Mononuclear cell (primary cell): Measurements from ENCODE around the gene ADIG. TPM values are rescaled to one million over a fixed set of nuclear protein-coding genes. Genes with fewer than 3 reads are reported as not detected.

Source experiments
- H3K27me3 ChIP-seq: 2 replicates; pipeline ENCODE4 v1.6.0; 2011; ENCODE audit warnings: low read length, control low read depth; ENCODE audit not compliant: insufficient read depth
- H3K4me1 ChIP-seq: 2 replicates; pipeline ENCODE4 v1.5.1; 2011; ENCODE audit warnings: mild to moderate bottlenecking, low read length, control low read depth; ENCODE audit not compliant: insufficient read depth
- H3K4me3 ChIP-seq: 2 replicates; pipeline ENCODE4 v1.5.1; 2011; ENCODE audit warnings: mild to moderate bottlenecking, low read length, moderate library complexity
- H3K9me3 ChIP-seq: 2 replicates; pipeline ENCODE4 v1.5.1; 2011; ENCODE audit warnings: low read depth, mild to moderate bottlenecking, control low read depth, low read length
- total RNA-seq: library from RNA; depleted of rRNA; stranded (reverse); fragments of >200 nt; gene quantifications from one replicate; pipeline ENCODE4 v1.2.3, GENCODE V29; 2012

The ADIG gene
- not detected for total RNA-seq

DNA sequence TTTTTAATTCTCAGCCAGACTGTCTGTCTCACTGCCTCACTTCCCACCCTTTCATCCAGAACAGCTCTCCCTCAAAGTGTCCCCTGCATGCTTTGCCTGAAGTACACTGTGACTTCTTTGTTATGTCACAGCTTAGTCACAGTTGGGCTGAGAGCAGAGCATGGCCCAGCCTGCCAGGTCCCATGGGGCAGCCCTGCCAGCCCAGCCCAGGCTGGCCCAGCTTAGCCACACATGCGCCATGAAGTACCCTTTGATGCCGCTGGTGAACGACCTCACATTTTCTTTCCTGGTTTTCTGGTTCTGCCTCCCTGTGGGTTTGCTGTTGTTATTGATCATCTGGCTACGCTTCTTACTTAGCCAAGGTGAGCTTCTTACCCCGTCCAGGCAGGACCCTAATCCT lies at the start of gene ADIG:
ADIG (plus strand) TSS at position 185 of the 400 bp plus-strand sequence; CDS start at position 239, 54 bp downstream.
- Histone ChIP-seq H3K27me3 (no peaks in the 10 kb centered on the region), H3K9me3 (no peaks in the 10 kb centered on the region), H3K4me1 (no peaks in the 10 kb centered on the region), H3K4me3 (no peak within 1 kb of the TSS)

DNA sequence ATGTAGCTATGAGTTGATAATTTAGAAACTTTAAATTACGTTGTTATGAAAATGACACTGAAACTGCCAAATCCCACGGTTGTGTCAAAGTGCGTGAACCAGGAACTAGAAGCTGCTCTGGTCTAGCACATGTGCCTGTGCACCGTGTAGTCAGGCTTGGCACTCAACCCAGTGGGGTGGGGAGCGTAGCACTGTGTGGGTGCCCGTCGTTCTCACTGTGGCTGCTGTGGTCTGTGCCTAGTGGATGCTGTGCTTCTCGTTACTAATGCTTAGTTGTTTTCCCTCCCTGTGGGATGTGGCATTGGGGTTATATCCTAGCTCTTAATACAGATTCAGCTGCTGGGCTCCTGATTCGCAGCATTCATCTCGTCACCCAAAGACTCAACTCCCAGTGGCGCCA lies 46.2 kb upstream of the ADIG start:
- Histone ChIP-seq H3K4me3 (no peak overlapping the region), H3K9me3 (no peaks in the 10 kb centered on the region), H3K27me3 (no peaks in the 10 kb centered on the region), H3K4me1 (no peaks in the 10 kb centered on the region)

DNA sequence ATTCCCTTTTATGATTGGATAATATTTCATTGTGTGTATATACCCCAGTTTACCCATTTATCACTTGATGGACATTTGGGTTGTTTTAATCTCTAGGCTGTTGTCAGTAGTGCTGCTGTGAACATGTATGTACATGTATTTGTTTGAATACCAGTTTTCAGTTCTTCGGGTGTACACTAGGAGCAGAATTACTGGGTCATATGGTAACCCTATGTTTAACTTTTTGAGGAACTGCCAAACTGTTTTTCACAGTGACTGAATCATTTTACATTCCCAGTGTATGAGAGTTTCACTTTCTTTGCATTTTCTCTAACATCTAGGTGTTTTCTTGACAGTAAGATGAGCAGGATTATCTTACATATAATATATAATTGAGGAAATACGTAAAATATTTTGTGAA lies 44.7 kb upstream of the ADIG start:
- no peak overlapping the region for H3K4me3 ChIP-seq
- no peaks in the 10 kb centered on the region for H3K9me3 ChIP-seq
- no peaks in the 10 kb centered on the region for H3K27me3 ChIP-seq

DNA sequence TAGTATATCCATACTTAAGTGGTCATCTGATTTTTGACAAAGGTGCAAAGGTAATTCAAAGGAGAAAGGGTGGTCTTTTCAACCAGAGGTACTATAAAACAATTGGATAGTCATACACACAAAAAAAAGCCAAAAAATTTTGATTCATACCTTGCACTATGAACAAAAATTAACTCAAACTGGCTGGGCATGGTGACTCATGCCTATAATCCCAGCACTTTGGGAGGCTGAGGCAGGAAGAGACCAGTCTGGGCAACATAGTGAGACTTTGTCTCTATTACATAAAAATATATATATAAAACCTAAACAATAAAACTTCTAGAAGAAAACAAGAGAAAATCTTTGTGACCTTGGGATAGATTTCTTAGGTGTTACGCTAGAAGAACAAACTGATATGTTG lies 43.8 kb upstream of the ADIG start:
- no peaks in the 10 kb centered on the region for H3K4me1 ChIP-seq

More for the DNA sequence above, 44.7 kb upstream of the ADIG start:
- H3K4me1 ChIP-seq, result no peaks in the 10 kb centered on the region

DNA sequence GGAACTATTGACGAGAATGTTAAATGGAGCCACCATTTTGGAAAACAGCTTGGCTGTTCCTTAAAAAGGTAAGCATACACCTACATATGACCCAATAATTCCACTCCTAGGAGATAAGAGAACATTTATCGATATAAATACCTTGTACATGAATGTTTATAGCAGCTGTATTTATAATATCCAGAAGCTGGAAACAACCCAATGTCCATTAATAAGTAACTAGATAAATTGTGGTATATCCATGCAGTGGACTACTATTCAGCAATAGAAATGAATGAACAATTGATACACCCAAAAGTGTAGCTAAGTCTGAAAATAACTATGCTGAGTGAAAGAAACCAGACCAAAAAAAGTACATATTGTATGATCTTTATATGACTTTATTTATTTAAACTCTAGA lies 42.2 kb upstream of the ADIG start:
- no peak overlapping the region for H3K4me3 ChIP-seq
- H3K27me3 ChIP-seq, result no peaks in the 10 kb centered on the region
- H3K9me3 ChIP-seq, result no peaks in the 10 kb centered on the region
- H3K4me1 ChIP-seq, result no peaks in the 10 kb centered on the region

More for the DNA sequence above, 43.8 kb upstream of the ADIG start:
- Histone ChIP-seq H3K4me3 (no peak overlapping the region), H3K27me3 (no peaks in the 10 kb centered on the region), H3K9me3 (no peaks in the 10 kb centered on the region)

GRCh38 chr20:38543014-38543906 lies 37.7 kb upstream of the ADIG start:
- Histone ChIP-seq H3K4me3 (no peak overlapping the region), H3K9me3 (no peaks in the 10 kb centered on the region), H3K27me3 (no peaks in the 10 kb centered on the region), H3K4me1 (no peaks in the 10 kb centered on the region)

DNA sequence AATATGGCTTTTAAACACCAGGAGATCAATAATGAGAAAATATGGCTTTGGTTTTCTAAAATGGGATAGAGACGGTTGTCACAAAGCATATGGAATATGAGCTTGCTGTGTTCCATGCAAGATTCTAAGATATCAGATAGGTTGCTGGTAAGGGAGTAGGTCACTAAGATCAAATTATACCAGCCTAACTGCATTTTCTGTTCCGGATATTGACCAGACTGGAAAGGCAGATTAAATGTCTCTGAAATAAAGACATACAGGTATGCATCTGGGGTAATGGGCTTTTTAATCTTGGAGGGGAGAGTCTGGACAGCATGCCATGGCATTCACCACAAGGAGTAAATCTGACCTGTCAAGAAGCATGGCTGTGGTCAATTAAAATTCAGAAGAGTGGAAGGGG lies 35.2 kb upstream of the ADIG start:
- no peaks in the 10 kb centered on the region for H3K4me1 ChIP-seq
- no peaks in the 10 kb centered on the region for H3K9me3 ChIP-seq
- no peak overlapping the region for H3K4me3 ChIP-seq
- H3K27me3 ChIP-seq, result no peaks in the 10 kb centered on the region

DNA sequence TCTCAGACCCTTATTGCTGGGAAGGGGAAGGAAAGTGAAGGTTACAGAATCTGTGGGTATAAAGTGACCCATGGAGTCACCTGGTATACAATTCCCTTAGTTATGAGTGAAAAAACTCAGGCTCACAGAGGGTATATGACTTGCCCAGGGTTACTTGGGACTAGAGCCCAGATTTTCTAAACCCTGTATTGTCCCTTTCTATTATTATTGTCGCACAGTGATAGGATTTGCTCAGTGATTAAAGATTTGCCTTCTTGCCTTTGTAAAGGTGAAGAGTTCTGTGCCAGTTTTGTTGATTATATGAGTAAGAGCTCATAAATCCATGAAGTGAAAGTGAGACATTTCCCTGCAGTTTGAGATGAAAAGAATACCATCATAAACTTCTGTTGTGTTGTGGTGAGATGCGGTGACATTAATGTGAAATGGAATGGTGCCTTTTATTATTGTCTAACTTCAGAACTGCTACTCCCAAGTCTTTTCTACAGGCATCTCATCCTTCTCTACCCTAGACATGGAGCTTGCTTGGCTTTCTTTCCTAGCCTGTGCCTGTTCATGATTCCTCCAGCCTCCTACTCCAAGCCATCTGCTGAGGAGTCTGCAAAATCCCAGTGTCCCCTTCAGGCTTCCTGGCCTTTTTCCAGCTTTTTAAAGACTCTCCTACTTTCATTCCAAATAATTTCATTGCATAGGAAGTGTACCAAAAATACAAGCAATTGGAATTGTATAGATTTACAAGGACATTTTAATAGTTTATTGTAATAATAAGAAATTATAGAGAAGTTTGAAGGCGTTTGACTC lies 33.5 kb upstream of the ADIG start:
- H3K9me3 ChIP-seq, result no peaks in the 10 kb centered on the region
- no peaks in the 10 kb centered on the region for H3K27me3 ChIP-seq
- no peak overlapping the region for H3K4me3 ChIP-seq
- no peaks in the 10 kb centered on the region for H3K4me1 ChIP-seq

GRCh38 chr20:38548356-38549083 lies 32.5 kb upstream of the ADIG start:
- no peaks in the 10 kb centered on the region for H3K4me1 ChIP-seq
- no peak overlapping the region for H3K4me3 ChIP-seq
- H3K27me3 ChIP-seq, result no peaks in the 10 kb centered on the region
- H3K9me3 ChIP-seq, result no peaks in the 10 kb centered on the region

DNA sequence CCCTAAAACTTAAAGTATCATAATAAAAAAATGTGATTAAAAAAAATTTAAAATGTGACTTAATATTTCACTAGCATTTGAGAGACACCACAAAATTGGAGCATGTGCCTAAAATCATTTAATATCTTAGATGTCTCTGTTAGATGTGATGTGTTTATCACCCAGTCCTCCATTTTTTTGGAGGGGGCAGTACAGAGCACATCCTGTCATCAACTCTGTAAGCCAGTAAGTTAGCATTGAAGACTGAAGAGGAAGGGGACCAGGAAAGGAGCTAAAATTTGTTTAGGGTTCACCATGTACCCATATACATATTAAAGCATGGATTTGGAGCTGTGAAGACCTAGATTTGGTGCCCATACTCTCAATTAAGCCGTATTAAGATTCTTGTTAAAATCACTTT lies 30.7 kb upstream of the ADIG start:
- H3K4me1 ChIP-seq, result no peaks in the 10 kb centered on the region
- no peaks in the 10 kb centered on the region for H3K9me3 ChIP-seq
- no peak overlapping the region for H3K4me3 ChIP-seq
- no peaks in the 10 kb centered on the region for H3K27me3 ChIP-seq

GRCh38 chr20:38551056-38551626 lies 29.9 kb upstream of the ADIG start:
- Histone ChIP-seq H3K9me3 (no peaks in the 10 kb centered on the region), H3K4me3 (no peak overlapping the region), H3K4me1 (no peaks in the 10 kb centered on the region), H3K27me3 (no peaks in the 10 kb centered on the region)

DNA sequence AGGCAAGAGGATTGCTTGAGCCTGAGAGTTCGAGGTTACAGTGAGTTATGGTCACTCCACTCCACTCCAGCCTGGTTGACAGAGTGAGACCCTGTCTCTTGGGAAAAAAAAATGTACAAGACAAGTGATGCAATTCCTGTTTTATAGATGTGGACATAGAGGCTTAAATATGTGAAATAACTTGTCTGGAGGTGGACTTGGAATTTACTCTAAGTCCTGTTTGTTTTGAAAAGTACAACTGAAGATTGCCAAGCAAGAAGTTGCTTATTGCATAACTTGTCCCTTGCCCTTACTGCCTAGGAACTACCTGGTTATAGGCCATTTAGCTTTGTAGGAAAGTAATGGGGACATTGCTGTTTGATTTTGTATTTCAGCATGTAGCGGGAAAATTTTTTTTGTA lies 26.0 kb upstream of the ADIG start:
- Histone ChIP-seq H3K4me3 (no peak overlapping the region), H3K4me1 (no peaks in the 10 kb centered on the region), H3K9me3 (no peaks in the 10 kb centered on the region), H3K27me3 (no peaks in the 10 kb centered on the region)

DNA sequence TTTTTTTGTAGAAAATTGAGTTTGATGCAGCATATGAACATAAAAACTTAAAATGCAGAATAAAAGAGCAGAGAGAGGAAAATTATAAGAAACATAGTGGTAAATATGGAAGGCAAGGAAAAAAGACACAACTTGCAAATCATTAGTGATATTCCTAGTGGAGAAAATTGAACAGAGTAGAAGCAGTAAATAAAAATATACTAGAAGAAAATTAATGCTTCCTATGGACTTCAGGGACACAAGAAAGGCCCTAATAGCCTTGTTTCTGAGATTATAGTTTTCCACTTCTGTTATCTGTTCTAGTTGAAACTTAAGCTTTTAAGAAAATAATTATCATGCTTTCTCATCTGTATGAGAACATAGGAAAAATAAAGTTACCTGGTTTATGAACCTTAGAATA lies 25.6 kb upstream of the ADIG start:
- Histone ChIP-seq H3K27me3 (no peaks in the 10 kb centered on the region), H3K9me3 (no peaks in the 10 kb centered on the region), H3K4me3 (no peak overlapping the region), H3K4me1 (no peaks in the 10 kb centered on the region)

DNA sequence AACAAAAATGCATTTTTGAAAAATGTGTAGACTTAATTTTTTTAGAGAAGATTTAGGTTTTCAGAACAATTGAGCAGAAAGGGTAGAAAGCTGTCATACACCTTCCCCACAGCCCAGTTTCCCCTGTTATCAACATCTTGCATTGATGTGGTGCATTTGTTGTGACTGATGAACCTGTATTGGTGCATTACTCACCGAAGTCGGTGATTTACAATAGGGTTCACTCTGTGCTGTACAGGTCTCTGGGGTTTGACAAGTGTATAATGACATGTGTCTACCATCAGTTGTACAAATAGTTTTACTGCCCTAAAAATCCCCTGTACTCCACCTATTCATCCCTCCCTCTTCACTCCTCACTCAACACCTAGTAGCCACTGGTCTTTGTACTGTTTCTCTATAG lies 23.8 kb upstream of the ADIG start:
- Histone ChIP-seq H3K27me3 (no peaks in the 10 kb centered on the region), H3K4me3 (no peak overlapping the region), H3K4me1 (no peaks in the 10 kb centered on the region), H3K9me3 (no peaks in the 10 kb centered on the region)
